Measurements from ENCODE around the gene CNR2. TPM values are rescaled to one million over a fixed set of nuclear protein-coding genes. Genes with fewer than 3 reads are reported as not detected.

CNR2 gene
- polyA plus RNA-seq, 1 of the 3 experiments (the other 2 are of a cell fraction), result not detected

- POLR2A ChIA-PET, result no interaction called here
- DNase-seq, result no peak
- H3F3A ChIP-seq (replicated peaks; ENCODE audit: insufficient read depth), result no peaks in the 10 kb centered on the region
- no peak overlapping the region for H2AFZ ChIP-seq (ENCODE audit: low read depth)
- CTCF ChIA-PET, result no interaction called here
- H3K27me3 ChIP-seq (ENCODE audit: insufficient read depth), result peaks cover 16% of the 10 kb centered on the region; the same call in 1 of the 2 replicates
- H3K4me3 ChIP-seq (ENCODE audit: low read depth in 2 of 2, low read length in 1 of 2), result no peak overlapping the region
- TF ChIP-seq MEF2A (IDR thresholded peaks at IDR 0.05; ENCODE audit: borderline replicate concordance, low read depth) (no peak), ELF1 (IDR thresholded peaks at IDR 0.05) (no peak), RFX5 (IDR thresholded peaks at IDR 0.05; ENCODE audit: low read length) (no peak), MXI1 (IDR thresholded peaks at IDR 0.05; ENCODE audit: low read depth, low read length) (no peak), EP300 (IDR thresholded peaks at IDR 0.05; ENCODE audit: borderline replicate concordance in 1 of 2, low read depth in 1 of 2, low read length in 1 of 2) (no peak), REST (IDR thresholded peaks at IDR 0.05; ENCODE audit: low read depth, low read length) (no peak), MAX (IDR thresholded peaks at IDR 0.05; ENCODE audit: low read depth) (no peak), YY1 (IDR thresholded peaks at IDR 0.05; ENCODE audit: low read depth) (no peak), GABPA (IDR thresholded peaks at IDR 0.05; ENCODE audit: low read depth) (no peak), NFIC (IDR thresholded peaks at IDR 0.05; ENCODE audit: borderline replicate concordance) (no peak), IRF3 (IDR thresholded peaks at IDR 0.05; ENCODE audit: low read depth, low read length) (no peak), SIN3A (IDR thresholded peaks at IDR 0.05; ENCODE audit: borderline replicate concordance, low read depth, low read length) (no peak)
- H3K9ac ChIP-seq, result no peak overlapping the region
- no peaks in the 10 kb centered on the region for H3K36me3 ChIP-seq (replicated peaks in 1 of 2; ENCODE audit: control insufficient read depth in 1 of 2, insufficient read depth in 2 of 2, low read length in 1 of 2)
- H3K9me2 ChIP-seq, result no peaks in the 10 kb centered on the region
- H4K20me1 ChIP-seq (ENCODE audit: insufficient read depth), result no peaks in the 10 kb centered on the region
- H3K27ac ChIP-seq (ENCODE audit: low read depth in 2 of 2, low read length in 1 of 2), result no peak overlapping the region
- H3K4me1 ChIP-seq (ENCODE audit: control insufficient read depth in 1 of 2, insufficient read depth in 2 of 2, low read depth in 1 of 2, low read length in 1 of 2), result no peaks in the 10 kb centered on the region; a peak in 1 of 4 replicates
- no peaks in the 10 kb centered on the region for H3K79me2 ChIP-seq (ENCODE audit: insufficient read depth)
- WGBS (ENCODE audit: low lambda C conversion rate), result 60% methylated on average over 3 of the region's 3 CpGs
- no peak overlapping the region for H3K4me2 ChIP-seq
- H3K9me3 ChIP-seq, result no peaks in the 10 kb centered on the region
Measured at GRCh38 chr1:23899070-23899469, 14.1 kb downstream of the CNR2 start.

GRCh38 chr1:23897083-23897482, 16.1 kb downstream of the CNR2 start:
- Histone ChIP-seq H3K4me3 (ENCODE audit: low read depth in 2 of 2, low read length in 1 of 2) (no peak overlapping the region), H2AFZ (ENCODE audit: low read depth) (no peak overlapping the region), H3K9ac (no peak overlapping the region), H3K4me1 (ENCODE audit: control insufficient read depth in 1 of 2, insufficient read depth in 2 of 2, low read depth in 1 of 2, low read length in 1 of 2) (no peaks in the 10 kb centered on the region), H4K20me1 (ENCODE audit: insufficient read depth) (no peaks in the 10 kb centered on the region), H3K9me2 (no peaks in the 10 kb centered on the region), H3K9me3 (no peaks in the 10 kb centered on the region), H3K27me3 (ENCODE audit: insufficient read depth) (peaks cover 5% of the 10 kb centered on the region; the same call in 1 of the 2 replicates), H3K36me3 (replicated peaks in 1 of 2; ENCODE audit: control insufficient read depth in 1 of 2, insufficient read depth in 2 of 2, low read length in 1 of 2) (no peaks in the 10 kb centered on the region), H3K27ac (ENCODE audit: low read depth in 2 of 2, low read length in 1 of 2) (no peak overlapping the region), H3K4me2 (no peak overlapping the region), H3K79me2 (ENCODE audit: insufficient read depth) (no peaks in the 10 kb centered on the region), H3F3A (replicated peaks; ENCODE audit: insufficient read depth) (no peaks in the 10 kb centered on the region)
- CTCF ChIA-PET, result interaction anchor here (1.0 to 1.7 kb wide), 3 partner anchors 10 to 125 kb away, joined by 3 to 6 read pairs (median 3); no protein-coding TSS in a partner anchor
- POLR2A ChIA-PET, result interaction anchor here (0.6 kb wide), 1 partner anchor 9 kb away, joined by 4 read pairs; no protein-coding TSS in a partner anchor
- no peak for DNase-seq
- 89% methylated on average over 6 of the region's 6 CpGs for WGBS (ENCODE audit: low lambda C conversion rate)
- TF ChIP-seq FOSL2 (IDR thresholded peaks at IDR 0.05; ENCODE audit: borderline replicate concordance, low read depth) (no peak), RCOR1 (IDR thresholded peaks at IDR 0.05; ENCODE audit: low read length) (no peak), RFX5 (IDR thresholded peaks at IDR 0.05; ENCODE audit: low read length) (no peak), ELF1 (IDR thresholded peaks at IDR 0.05) (no peak), EZH2phosphoT487 (IDR thresholded peaks at IDR 0.05; ENCODE audit: borderline replicate concordance, low read depth) (no peak), GATA2 (CRISPR knock-in tag; IDR thresholded peaks at IDR 0.05) (no peak), SMC3 (IDR thresholded peaks at IDR 0.05; ENCODE audit: low read depth, low read length) (no peak), EP300 (IDR thresholded peaks at IDR 0.05; ENCODE audit: borderline replicate concordance in 1 of 2, low read depth in 1 of 2, low read length in 1 of 2) (no peak), USF2 (IDR thresholded peaks at IDR 0.05; ENCODE audit: borderline replicate concordance, low read depth, low read length) (no peak), IRF3 (IDR thresholded peaks at IDR 0.05; ENCODE audit: low read depth, low read length) (no peak), POLR2AphosphoS5 (IDR thresholded peaks at IDR 0.05; ENCODE audit: low read depth, low read length) (no peak)
